ENCODE data around the gene MMP15.

Gene MMP15

GRCh38 chr16:58022601-58023371, 2.8 kb upstream of the MMP15 start:
- Histone ChIP-seq H3K27me3 (peaks cover 55% of the 10 kb centered on the region), H3K9me3 (no peaks in the 10 kb centered on the region), H3K4me3 (ENCODE audit: low read depth in 1 of 2, low read length in 1 of 2) (no peak overlapping the region), H3K4me1 (ENCODE audit: control insufficient read depth in 1 of 2, insufficient read depth in 1 of 2, low read depth in 1 of 2, low read length in 1 of 2) (peaks cover 26 to 30% of the 10 kb centered on the region in 2 experiments), H3K36me3 (peaks cover 43% of the 10 kb centered on the region), H3K27ac (no peak overlapping the region)
- TF ChIP-seq CTCF (IDR thresholded peaks at IDR 0.05), result no peak

GRCh38 chr16:58024486-58025350, 836 bp upstream of the MMP15 start:
- Histone ChIP-seq H3K27me3 (peaks cover 73% of the 10 kb centered on the region), H3K4me1 (ENCODE audit: control insufficient read depth in 1 of 2, insufficient read depth in 1 of 2, low read depth in 1 of 2, low read length in 1 of 2) (peaks cover 26 to 30% of the 10 kb centered on the region in 2 experiments), H3K9me3 (no peaks in the 10 kb centered on the region), H3K36me3 (peaks cover 23% of the 10 kb centered on the region), H3K27ac (no peak overlapping the region), H3K4me3 (ENCODE audit: low read depth in 1 of 2, low read length in 1 of 2) (peak overlapping the region; percentile 51 to 58)
- TF ChIP-seq CTCF (IDR thresholded peaks at IDR 0.05), result no peak

DNA sequence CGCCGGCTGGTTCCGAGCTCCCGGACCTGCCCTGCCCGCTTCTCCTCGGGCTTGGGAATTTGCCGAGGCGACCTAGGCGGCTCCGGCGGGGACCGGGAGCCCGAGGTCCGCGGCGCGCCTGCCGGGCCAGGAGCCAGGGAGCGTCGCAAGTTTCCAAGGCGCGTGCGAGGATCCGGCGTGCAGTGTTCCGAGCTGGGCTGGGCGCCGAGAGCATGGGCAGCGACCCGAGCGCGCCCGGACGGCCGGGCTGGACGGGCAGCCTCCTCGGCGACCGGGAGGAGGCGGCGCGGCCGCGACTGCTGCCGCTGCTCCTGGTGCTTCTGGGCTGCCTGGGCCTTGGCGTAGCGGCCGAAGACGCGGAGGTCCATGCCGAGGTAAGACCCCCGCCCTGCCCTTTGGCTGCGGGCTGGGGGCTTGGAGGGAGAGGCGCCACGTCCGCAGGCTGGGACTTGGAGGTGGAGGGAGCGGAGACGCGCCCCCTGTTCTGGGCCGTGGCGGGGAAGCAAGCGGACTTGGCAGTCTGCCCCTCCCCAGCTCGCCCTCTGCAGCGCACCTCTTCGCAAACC, 668 bp downstream of the MMP15 start:
- Histone ChIP-seq H3K4me3 (ENCODE audit: low read depth in 1 of 2, low read length in 1 of 2) (peak overlapping the region; percentile 51 to 58), H3K4me1 (ENCODE audit: control insufficient read depth in 1 of 2, insufficient read depth in 1 of 2, low read depth in 1 of 2, low read length in 1 of 2) (peaks cover 26 to 30% of the 10 kb centered on the region in 2 experiments), H3K27ac (no peak overlapping the region), H3K9me3 (no peaks in the 10 kb centered on the region), H3K36me3 (peaks cover 11% of the 10 kb centered on the region), H3K27me3 (peaks cover 73% of the 10 kb centered on the region)
- no peak for TF ChIP-seq CTCF (IDR thresholded peaks at IDR 0.05)

DNA sequence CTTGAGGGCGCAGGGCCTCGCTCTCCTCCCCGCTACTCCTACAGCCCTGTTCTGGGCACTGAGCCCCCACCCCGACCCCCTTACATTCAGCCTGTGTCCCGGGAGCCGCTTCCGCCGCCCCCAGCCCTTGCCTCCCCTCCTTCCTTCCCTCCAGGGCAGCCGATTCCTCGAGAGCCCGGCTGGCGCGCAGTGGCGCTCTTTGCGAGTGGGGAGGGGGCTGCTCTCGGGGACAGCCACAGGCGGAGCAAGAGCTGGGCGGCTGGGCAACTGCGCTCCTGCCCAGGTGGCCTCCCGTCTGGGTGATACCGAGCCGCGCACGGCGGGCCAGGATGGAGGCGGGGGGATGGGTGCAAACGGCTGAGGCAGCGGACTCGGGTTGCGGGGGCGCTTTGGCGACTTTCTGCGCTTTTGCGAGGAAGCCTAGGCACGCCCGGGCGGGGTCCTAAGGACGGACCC, 1.2 kb downstream of the MMP15 start:
- peaks cover 26 to 30% of the 10 kb centered on the region in 2 experiments for H3K4me1 ChIP-seq (ENCODE audit: control insufficient read depth in 1 of 2, insufficient read depth in 1 of 2, low read depth in 1 of 2, low read length in 1 of 2)

More for the DNA sequence above, 1.2 kb downstream of the MMP15 start:
- Histone ChIP-seq H3K27ac (no peak overlapping the region), H3K27me3 (peaks cover 73% of the 10 kb centered on the region), H3K4me3 (ENCODE audit: low read depth in 1 of 2, low read length in 1 of 2) (peak overlapping the region in 1 of 2 experiments; percentile 58), H3K36me3 (peaks cover 6% of the 10 kb centered on the region), H3K9me3 (no peaks in the 10 kb centered on the region)
- TF ChIP-seq CTCF (IDR thresholded peaks at IDR 0.05), result no peak
